WTC11 (cell line): Measurements from ENCODE around the gene DLX2. TPM values are rescaled to one million over a fixed set of nuclear protein-coding genes. Genes with fewer than 3 reads are reported as not detected.

Source experiments
- ATAC-seq: fragments of 200-7000 bp; cut with Tn5 transposase; 2 replicates; pipeline ENCODE4 v1.10.0; 2021; ENCODE audit warnings: mild to moderate bottlenecking, moderate library complexity
- Bru-seq: library from RNA; stranded (reverse); fragments of 400-500 nt; gene quantifications from one replicate; lab custom pipeline; 2021; lab: Mats Ljungman, UMichigan
- CTCF ChIA-PET: fragments of 300-600 bp; sonication (Branson Sonifier 250); formaldehyde crosslinking; loops from one replicate; lab custom pipeline; 2021; ENCODE audit warnings: antibody characterized with exemption; lab: Charles Lee
- POLR2A ChIA-PET: fragments of 350-600 bp; sonication (Branson Sonifier 250); formaldehyde crosslinking; loops from one replicate; lab custom pipeline; 2021; ENCODE audit warnings: antibody characterized with exemption; lab: Charles Lee
- DNase-seq: peaks from one replicate; pipeline ENCODE4 v3.0.0; 2021; ENCODE audit warnings: low spot score
- H3K27ac Mint-ChIP-seq: 2 replicates; pipeline ENCODE4 v1.8.0; 2021; ENCODE audit warnings: mixed read lengths
- H3K27me3 Mint-ChIP-seq: 2 replicates; pipeline ENCODE4 v1.8.0; 2021; ENCODE audit warnings: low read depth, mild to moderate bottlenecking, moderate library complexity, mixed read lengths
- H3K36me3 Mint-ChIP-seq: 2 replicates; pipeline ENCODE4 v1.8.0; 2021; ENCODE audit warnings: mixed read lengths
- H3K4me1 Mint-ChIP-seq: 2 replicates; pipeline ENCODE4 v1.8.0; 2022; ENCODE audit warnings: mixed read lengths
- H3K4me3 Mint-ChIP-seq: 2 replicates; pipeline ENCODE4 v1.8.0; 2021; ENCODE audit warnings: mild to moderate bottlenecking, moderate library complexity, mixed read lengths
- H3K9me3 Mint-ChIP-seq: 2 replicates; pipeline ENCODE4 v1.8.0; 2021; ENCODE audit warnings: mixed read lengths
- CREM ChIP-seq: sonication (generic); formaldehyde crosslinking; IDR thresholded peaks from 2 replicates; pipeline ENCODE4 v1.8.1; 2022; ENCODE audit warnings: mild to moderate bottlenecking, missing genetic modification reagents, moderate library complexity
- ELF4 ChIP-seq: sonication (generic); formaldehyde crosslinking; IDR thresholded peaks from 2 replicates; pipeline ENCODE4 v1.8.1; 2022; ENCODE audit warnings: low read depth, mild to moderate bottlenecking, moderate library complexity, missing genetic modification reagents
- FOXK1 ChIP-seq: sonication (generic); formaldehyde crosslinking; IDR thresholded peaks from 2 replicates; pipeline ENCODE4 v1.8.0; 2022; ENCODE audit warnings: mild to moderate bottlenecking, moderate library complexity, missing genetic modification reagents
- MYBL2 ChIP-seq: sonication (generic); formaldehyde crosslinking; IDR thresholded peaks from 2 replicates; pipeline ENCODE4 v1.8.1; 2023; ENCODE audit warnings: mild to moderate bottlenecking, moderate library complexity, missing genetic modification reagents
- NR2C2 ChIP-seq: sonication (generic); formaldehyde crosslinking; IDR thresholded peaks from 2 replicates; pipeline ENCODE4 v1.8.0; 2022; ENCODE audit warnings: mild to moderate bottlenecking, missing genetic modification reagents
- OVOL2 ChIP-seq: fragments of 250-450 bp; sonication (Bioruptor Pico); IDR thresholded peaks from 2 replicates; pipeline ENCODE4 v1.9.0; 2021; ENCODE audit warnings: mild to moderate bottlenecking, borderline replicate concordance
- SMAD3 ChIP-seq: sonication (generic); formaldehyde crosslinking; IDR thresholded peaks from 2 replicates; pipeline ENCODE4 v1.8.0; 2022; ENCODE audit warnings: missing genetic modification reagents, mild to moderate bottlenecking, borderline replicate concordance
- TEAD1 ChIP-seq: sonication (generic); formaldehyde crosslinking; IDR thresholded peaks from 2 replicates; pipeline ENCODE4 v1.8.0; 2022; ENCODE audit warnings: mild to moderate bottlenecking, missing genetic modification reagents
- TP53 ChIP-seq: sonication (generic); formaldehyde crosslinking; IDR thresholded peaks from 2 replicates; pipeline ENCODE4 v1.8.1; 2023; ENCODE audit warnings: mild to moderate bottlenecking, missing genetic modification reagents
- ZNF121 ChIP-seq: sonication (generic); formaldehyde crosslinking; IDR thresholded peaks from 2 replicates; pipeline ENCODE4 v1.8.0; 2023; ENCODE audit warnings: missing genetic modification reagents
- long read RNA-seq, 3 experiments: library from RNA in 1 of 3; library from capped mRNA in 1 of 3; library from polyadenylated mRNA in 1 of 3; unstranded in 2 of 3; stranded (forward) in 1 of 3; transcript quantifications; one replicate each; pipeline ENCODE4 v2.0.0, GENCODE V29; 2021
- total RNA-seq: library from RNA; stranded (reverse); gene quantifications from 3 replicates; pipeline ENCODE4 v1.2.3, GENCODE V29; 2021
- TF ChIP-seq, protein P1 (sequence below): sonication (generic); formaldehyde crosslinking; IDR thresholded peaks from 2 replicates; pipeline ENCODE4 v1.8.1; 2023; ENCODE audit warnings: mild to moderate bottlenecking, missing genetic modification reagents, moderate library complexity
- TF ChIP-seq, protein P2 (sequence below): sonication (generic); formaldehyde crosslinking; IDR thresholded peaks from 2 replicates; pipeline ENCODE4 v1.8.0; 2022; ENCODE audit warnings: mild to moderate bottlenecking, missing genetic modification reagents
- TF ChIP-seq, protein P3 (sequence below): sonication (generic); formaldehyde crosslinking; IDR thresholded peaks from 2 replicates; pipeline ENCODE4 v1.8.0; 2023; ENCODE audit warnings: missing genetic modification reagents, mild to moderate bottlenecking, borderline replicate concordance
- TF ChIP-seq, protein P4 (sequence below): fragments of 250-450 bp; sonication (Bioruptor Pico); IDR thresholded peaks from 2 replicates; pipeline ENCODE4 v1.9.0; 2021; ENCODE audit warnings: moderate library complexity, mild to moderate bottlenecking, inconsistent platforms, borderline replicate concordance
- TF ChIP-seq, protein P5 (sequence below): fragments of 250-450 bp; sonication (Bioruptor Pico); IDR thresholded peaks from 2 replicates; pipeline ENCODE4 v1.9.0; 2021; ENCODE audit warnings: mild to moderate bottlenecking, borderline replicate concordance
- TF ChIP-seq, protein P6 (sequence below): sonication (generic); formaldehyde crosslinking; IDR thresholded peaks from 2 replicates; pipeline ENCODE4 v1.8.0; 2023; ENCODE audit warnings: missing genetic modification reagents
- TF ChIP-seq, protein P7 (sequence below): sonication (generic); formaldehyde crosslinking; IDR thresholded peaks from 2 replicates; pipeline ENCODE4 v1.8.1; 2023; ENCODE audit warnings: mild to moderate bottlenecking, missing genetic modification reagents
- TF ChIP-seq, protein P8 (sequence below): fragments of 250-450 bp; sonication (Bioruptor Pico); IDR thresholded peaks from 2 replicates; pipeline ENCODE4 v1.8.0; 2021; ENCODE audit warnings: mild to moderate bottlenecking

Gene DLX2
- total RNA-seq (0.28 to 0.64 TPM (median 0.55 TPM) in 3 replicates), Bru-seq, nascent RNA (percentile 21 among the genes with signal in this experiment)
- long read RNA-seq, experiment 1: 0 reads
- long read RNA-seq, experiment 2: 0 reads
- long read RNA-seq, experiment 3: 0 reads

DNA sequence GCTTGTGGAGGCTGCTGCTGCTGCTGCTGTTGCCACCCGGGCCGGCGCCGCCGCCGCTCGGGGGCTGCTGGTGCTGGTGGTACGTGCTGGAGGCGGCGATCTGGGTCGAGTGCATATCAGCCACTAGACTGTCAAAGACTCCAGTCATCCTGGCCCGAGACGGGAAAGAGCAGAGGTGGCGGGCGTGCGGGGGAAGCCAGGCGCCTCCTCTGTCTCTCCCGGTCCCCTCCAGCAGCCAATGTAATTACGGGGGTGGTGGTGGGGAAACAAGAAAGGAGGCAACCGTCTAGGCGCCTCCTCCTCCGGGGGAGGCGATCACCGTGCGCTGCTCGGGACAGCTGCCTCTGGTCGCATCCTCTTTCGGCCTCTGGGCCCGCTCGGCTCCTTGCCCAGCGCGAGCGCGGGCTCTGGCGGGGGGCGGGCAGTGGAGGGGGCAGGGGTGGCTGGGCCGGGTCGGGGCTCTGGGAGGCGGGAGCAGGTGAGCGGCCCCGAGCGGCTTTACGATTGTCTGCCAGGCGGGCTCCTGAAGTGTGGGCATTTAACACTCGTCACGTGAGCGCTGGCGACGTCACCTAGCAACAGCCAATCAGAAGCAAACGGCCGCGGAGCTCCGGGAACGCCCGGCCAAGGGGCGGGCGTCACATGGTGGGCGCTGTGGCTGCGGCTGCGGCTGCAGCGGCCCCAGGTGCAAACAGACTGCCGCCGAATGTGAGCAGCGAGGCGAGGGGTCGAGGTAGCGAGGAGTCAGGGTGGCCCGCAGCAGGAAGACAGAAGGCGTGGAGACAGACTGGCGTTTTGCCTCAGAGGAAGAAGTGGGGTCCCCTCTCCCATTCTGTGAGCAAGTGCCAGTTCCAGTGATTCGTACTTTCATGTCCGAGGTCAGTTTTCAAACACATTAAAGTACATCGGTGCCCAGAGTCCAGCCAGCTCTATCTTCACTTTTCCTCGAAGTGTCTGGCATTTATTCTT lies at the start of gene DLX2:
DLX2 (minus strand) TSS at position 510 of the 969 bp plus-strand sequence; CDS start at position 148, 362 bp downstream.
- H3K9me3 Mint-ChIP-seq: no peaks in the 10 kb centered on the region
- peak within 1 kb of the TSS; percentile 72 for H3K4me3 Mint-ChIP-seq
- ChIA-PET CTCF (interaction anchor here (0.8 to 7.1 kb wide), 14 partner anchors 10 to 401 kb away, joined by 3 to 123 read pairs (median 5); partner anchors contain the start of gene DLX1), POLR2A (interaction anchor here (0.6 to 1.7 kb wide), 5 partner anchors 16 to 220 kb away, joined by 3 to 5 read pairs (median 3); partner anchors contain the start of gene DLX1)
- ATAC-seq: peak; percentile 54
- H3K27me3 Mint-ChIP-seq: peaks cover 99% of the 10 kb centered on the region
- H3K27ac Mint-ChIP-seq: no peak within 1 kb of the TSS
- H3K4me1 Mint-ChIP-seq: peaks cover 39% of the 10 kb centered on the region
- no peaks in the 10 kb centered on the region for H3K36me3 Mint-ChIP-seq
- peak; percentile 95 for DNase-seq
- TF ChIP-seq NR2C2 (CRISPR knock-in tag): 0 out of 2 replicates have a peak, but pooled peaks have one; percentile 29
- TF ChIP-seq, protein P1, sequence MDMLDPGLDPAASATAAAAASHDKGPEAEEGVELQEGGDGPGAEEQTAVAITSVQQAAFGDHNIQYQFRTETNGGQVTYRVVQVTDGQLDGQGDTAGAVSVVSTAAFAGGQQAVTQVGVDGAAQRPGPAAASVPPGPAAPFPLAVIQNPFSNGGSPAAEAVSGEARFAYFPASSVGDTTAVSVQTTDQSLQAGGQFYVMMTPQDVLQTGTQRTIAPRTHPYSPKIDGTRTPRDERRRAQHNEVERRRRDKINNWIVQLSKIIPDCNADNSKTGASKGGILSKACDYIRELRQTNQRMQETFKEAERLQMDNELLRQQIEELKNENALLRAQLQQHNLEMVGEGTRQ (CRISPR knock-in tag): peak; percentile 95
- TF ChIP-seq, protein P2, sequence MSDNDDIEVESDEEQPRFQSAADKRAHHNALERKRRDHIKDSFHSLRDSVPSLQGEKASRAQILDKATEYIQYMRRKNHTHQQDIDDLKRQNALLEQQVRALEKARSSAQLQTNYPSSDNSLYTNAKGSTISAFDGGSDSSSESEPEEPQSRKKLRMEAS (CRISPR knock-in tag): peak; percentile 91
- TF ChIP-seq TP53 (CRISPR knock-in tag): 0 out of 2 replicates have a peak, but pooled peaks have one; percentile 58
- peak; percentile 67 for TF ChIP-seq FOXK1 (CRISPR knock-in tag)
- TF ChIP-seq, protein P3, sequence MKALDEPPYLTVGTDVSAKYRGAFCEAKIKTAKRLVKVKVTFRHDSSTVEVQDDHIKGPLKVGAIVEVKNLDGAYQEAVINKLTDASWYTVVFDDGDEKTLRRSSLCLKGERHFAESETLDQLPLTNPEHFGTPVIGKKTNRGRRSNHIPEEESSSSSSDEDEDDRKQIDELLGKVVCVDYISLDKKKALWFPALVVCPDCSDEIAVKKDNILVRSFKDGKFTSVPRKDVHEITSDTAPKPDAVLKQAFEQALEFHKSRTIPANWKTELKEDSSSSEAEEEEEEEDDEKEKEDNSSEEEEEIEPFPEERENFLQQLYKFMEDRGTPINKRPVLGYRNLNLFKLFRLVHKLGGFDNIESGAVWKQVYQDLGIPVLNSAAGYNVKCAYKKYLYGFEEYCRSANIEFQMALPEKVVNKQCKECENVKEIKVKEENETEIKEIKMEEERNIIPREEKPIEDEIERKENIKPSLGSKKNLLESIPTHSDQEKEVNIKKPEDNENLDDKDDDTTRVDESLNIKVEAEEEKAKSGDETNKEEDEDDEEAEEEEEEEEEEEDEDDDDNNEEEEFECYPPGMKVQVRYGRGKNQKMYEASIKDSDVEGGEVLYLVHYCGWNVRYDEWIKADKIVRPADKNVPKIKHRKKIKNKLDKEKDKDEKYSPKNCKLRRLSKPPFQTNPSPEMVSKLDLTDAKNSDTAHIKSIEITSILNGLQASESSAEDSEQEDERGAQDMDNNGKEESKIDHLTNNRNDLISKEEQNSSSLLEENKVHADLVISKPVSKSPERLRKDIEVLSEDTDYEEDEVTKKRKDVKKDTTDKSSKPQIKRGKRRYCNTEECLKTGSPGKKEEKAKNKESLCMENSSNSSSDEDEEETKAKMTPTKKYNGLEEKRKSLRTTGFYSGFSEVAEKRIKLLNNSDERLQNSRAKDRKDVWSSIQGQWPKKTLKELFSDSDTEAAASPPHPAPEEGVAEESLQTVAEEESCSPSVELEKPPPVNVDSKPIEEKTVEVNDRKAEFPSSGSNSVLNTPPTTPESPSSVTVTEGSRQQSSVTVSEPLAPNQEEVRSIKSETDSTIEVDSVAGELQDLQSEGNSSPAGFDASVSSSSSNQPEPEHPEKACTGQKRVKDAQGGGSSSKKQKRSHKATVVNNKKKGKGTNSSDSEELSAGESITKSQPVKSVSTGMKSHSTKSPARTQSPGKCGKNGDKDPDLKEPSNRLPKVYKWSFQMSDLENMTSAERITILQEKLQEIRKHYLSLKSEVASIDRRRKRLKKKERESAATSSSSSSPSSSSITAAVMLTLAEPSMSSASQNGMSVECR (CRISPR knock-in tag): peak; percentile 34; the same call in 1 of the 2 replicates
- no peak for TF ChIP-seq OVOL2 (CRISPR knock-in tag)
- TF ChIP-seq MYBL2 (CRISPR knock-in tag): peak; percentile 77; the same call in 1 of the 2 replicates
- 0 out of 2 replicates have a peak, but pooled peaks have one; percentile 26 for TF ChIP-seq ZNF121 (CRISPR knock-in tag)
- TF ChIP-seq, protein P4, sequence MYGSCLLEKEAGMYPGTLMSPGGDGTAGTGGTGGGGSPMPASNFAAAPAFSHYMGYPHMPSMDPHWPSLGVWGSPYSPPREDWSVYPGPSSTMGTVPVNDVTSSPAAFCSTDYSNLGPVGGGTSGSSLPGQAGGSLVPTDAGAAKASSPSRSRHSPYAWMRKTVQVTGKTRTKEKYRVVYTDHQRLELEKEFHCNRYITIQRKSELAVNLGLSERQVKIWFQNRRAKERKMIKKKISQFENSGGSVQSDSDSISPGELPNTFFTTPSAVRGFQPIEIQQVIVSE (CRISPR knock-in tag): no peak
- TF ChIP-seq SMAD3: no peak
- TF ChIP-seq, protein P5, sequence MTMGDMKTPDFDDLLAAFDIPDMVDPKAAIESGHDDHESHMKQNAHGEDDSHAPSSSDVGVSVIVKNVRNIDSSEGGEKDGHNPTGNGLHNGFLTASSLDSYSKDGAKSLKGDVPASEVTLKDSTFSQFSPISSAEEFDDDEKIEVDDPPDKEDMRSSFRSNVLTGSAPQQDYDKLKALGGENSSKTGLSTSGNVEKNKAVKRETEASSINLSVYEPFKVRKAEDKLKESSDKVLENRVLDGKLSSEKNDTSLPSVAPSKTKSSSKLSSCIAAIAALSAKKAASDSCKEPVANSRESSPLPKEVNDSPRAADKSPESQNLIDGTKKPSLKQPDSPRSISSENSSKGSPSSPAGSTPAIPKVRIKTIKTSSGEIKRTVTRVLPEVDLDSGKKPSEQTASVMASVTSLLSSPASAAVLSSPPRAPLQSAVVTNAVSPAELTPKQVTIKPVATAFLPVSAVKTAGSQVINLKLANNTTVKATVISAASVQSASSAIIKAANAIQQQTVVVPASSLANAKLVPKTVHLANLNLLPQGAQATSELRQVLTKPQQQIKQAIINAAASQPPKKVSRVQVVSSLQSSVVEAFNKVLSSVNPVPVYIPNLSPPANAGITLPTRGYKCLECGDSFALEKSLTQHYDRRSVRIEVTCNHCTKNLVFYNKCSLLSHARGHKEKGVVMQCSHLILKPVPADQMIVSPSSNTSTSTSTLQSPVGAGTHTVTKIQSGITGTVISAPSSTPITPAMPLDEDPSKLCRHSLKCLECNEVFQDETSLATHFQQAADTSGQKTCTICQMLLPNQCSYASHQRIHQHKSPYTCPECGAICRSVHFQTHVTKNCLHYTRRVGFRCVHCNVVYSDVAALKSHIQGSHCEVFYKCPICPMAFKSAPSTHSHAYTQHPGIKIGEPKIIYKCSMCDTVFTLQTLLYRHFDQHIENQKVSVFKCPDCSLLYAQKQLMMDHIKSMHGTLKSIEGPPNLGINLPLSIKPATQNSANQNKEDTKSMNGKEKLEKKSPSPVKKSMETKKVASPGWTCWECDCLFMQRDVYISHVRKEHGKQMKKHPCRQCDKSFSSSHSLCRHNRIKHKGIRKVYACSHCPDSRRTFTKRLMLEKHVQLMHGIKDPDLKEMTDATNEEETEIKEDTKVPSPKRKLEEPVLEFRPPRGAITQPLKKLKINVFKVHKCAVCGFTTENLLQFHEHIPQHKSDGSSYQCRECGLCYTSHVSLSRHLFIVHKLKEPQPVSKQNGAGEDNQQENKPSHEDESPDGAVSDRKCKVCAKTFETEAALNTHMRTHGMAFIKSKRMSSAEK (CRISPR knock-in tag): no peak
- peak; percentile 65 for TF ChIP-seq TEAD1 (CRISPR knock-in tag)
- TF ChIP-seq, protein P6, sequence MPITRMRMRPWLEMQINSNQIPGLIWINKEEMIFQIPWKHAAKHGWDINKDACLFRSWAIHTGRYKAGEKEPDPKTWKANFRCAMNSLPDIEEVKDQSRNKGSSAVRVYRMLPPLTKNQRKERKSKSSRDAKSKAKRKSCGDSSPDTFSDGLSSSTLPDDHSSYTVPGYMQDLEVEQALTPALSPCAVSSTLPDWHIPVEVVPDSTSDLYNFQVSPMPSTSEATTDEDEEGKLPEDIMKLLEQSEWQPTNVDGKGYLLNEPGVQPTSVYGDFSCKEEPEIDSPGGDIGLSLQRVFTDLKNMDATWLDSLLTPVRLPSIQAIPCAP (CRISPR knock-in tag): 0 out of 2 replicates have a peak, but pooled peaks have one; percentile 70
- TF ChIP-seq, protein P7, sequence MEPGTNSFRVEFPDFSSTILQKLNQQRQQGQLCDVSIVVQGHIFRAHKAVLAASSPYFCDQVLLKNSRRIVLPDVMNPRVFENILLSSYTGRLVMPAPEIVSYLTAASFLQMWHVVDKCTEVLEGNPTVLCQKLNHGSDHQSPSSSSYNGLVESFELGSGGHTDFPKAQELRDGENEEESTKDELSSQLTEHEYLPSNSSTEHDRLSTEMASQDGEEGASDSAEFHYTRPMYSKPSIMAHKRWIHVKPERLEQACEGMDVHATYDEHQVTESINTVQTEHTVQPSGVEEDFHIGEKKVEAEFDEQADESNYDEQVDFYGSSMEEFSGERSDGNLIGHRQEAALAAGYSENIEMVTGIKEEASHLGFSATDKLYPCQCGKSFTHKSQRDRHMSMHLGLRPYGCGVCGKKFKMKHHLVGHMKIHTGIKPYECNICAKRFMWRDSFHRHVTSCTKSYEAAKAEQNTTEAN: peak; percentile 55; the same call in 1 of the 2 replicates
- TF ChIP-seq CREM (CRISPR knock-in tag): peak; percentile 43; the same call in 1 of the 2 replicates
- TF ChIP-seq ELF4 (CRISPR knock-in tag): no peak
- TF ChIP-seq, protein P8, sequence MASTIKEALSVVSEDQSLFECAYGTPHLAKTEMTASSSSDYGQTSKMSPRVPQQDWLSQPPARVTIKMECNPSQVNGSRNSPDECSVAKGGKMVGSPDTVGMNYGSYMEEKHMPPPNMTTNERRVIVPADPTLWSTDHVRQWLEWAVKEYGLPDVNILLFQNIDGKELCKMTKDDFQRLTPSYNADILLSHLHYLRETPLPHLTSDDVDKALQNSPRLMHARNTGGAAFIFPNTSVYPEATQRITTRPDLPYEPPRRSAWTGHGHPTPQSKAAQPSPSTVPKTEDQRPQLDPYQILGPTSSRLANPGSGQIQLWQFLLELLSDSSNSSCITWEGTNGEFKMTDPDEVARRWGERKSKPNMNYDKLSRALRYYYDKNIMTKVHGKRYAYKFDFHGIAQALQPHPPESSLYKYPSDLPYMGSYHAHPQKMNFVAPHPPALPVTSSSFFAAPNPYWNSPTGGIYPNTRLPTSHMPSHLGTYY: no peak
